H1 (cell line): ENCODE results near the gene VAPA. TPM values are rescaled to one million over a fixed set of nuclear protein-coding genes. Genes with fewer than 3 reads are reported as not detected.

Source experiments
- CTCF ChIA-PET: fragments of 300-600 bp; sonication (Branson Sonifier 250); formaldehyde crosslinking; loops from one replicate; lab custom pipeline; 2021; ENCODE audit not compliant: partially characterized antibody; lab: Charles Lee
- POLR2A ChIA-PET: fragments of 300-600 bp; sonication (Branson Sonifier 250); formaldehyde crosslinking; loops from one replicate; lab custom pipeline; 2021; ENCODE audit warnings: inconsistent platforms; ENCODE audit not compliant: partially characterized antibody; lab: Charles Lee
- DNase-seq, 2 experiments: peaks; one replicate each; pipeline versions ENCODE4 v3.0.0 to v3.0.0-alpha.2; 2010 to 2022; ENCODE audit warnings: low spot score in 2 of 2, low read depth in 1 of 2, mixed read lengths in 1 of 2
- FAIRE-seq: peaks from 2 replicates; lab custom pipeline; 2011; peaks lifted over from hg19 to GRCh38; lab: Jason Lieb, UNC
- H2AFZ ChIP-seq: 2 replicates; pipeline ENCODE4 v1.8.1; 2012; ENCODE audit warnings: low read length, inconsistent platforms
- H2AK5ac ChIP-seq: 2 replicates; pipeline ENCODE4 v1.6.1; 2013; ENCODE audit warnings: low read depth, low read length
- H2BK120ac ChIP-seq: replicated peaks from 2 replicates; pipeline ENCODE3; 2013; ENCODE audit warnings: low read depth, low read length, inconsistent platforms
- H2BK12ac ChIP-seq: 2 replicates; pipeline ENCODE4 v1.6.1; 2013; ENCODE audit warnings: low read depth, low read length
- H2BK15ac ChIP-seq: 2 replicates; pipeline ENCODE4 v1.6.1; 2013; ENCODE audit warnings: low read length
- H2BK20ac ChIP-seq: 2 replicates; pipeline ENCODE4 v1.6.1; 2013; ENCODE audit warnings: low read length
- H2BK5ac ChIP-seq: 2 replicates; pipeline ENCODE4 v1.6.1; 2013; ENCODE audit warnings: low read depth, low read length
- H3K14ac ChIP-seq: 2 replicates; pipeline ENCODE4 v1.6.1; 2013; ENCODE audit warnings: inconsistent platforms; ENCODE audit not compliant: insufficient read length
- H3K18ac ChIP-seq: 2 replicates; pipeline ENCODE4 v1.6.1; 2013; ENCODE audit warnings: low read length; ENCODE audit errors: extremely low read depth
- H3K23ac ChIP-seq: 2 replicates; pipeline ENCODE4 v1.6.1; 2013; ENCODE audit warnings: inconsistent platforms; ENCODE audit not compliant: insufficient read length
- H3K23me2 ChIP-seq: 2 replicates; pipeline ENCODE4 v1.6.1; 2013; ENCODE audit warnings: low read depth, low read length
- H3K27ac ChIP-seq: 2 replicates; pipeline ENCODE4 v1.6.1; 2011; ENCODE audit warnings: low read depth, low read length, inconsistent platforms
- H3K27me3 ChIP-seq, 4 experiments: replicated peaks in 1 of 4; 1 replicate in 1 of 4; 2 replicates in 3 of 4; pipeline versions ENCODE4 v1.6.1 to v1.8.1; 2011 to 2013; ENCODE audit warnings: low read length in 3 of 4, mild to moderate bottlenecking in 3 of 4, inconsistent platforms in 2 of 4, mixed read lengths in 2 of 4, moderate library complexity in 1 of 4; ENCODE audit not compliant: control insufficient read depth in 3 of 4, insufficient read depth in 3 of 4; ENCODE audit errors: extremely low read depth in 1 of 4
- H3K36me3 ChIP-seq, 4 experiments: 2 replicates each; pipeline versions ENCODE4 v1.6.1 to v1.8.1; 2011 to 2013; ENCODE audit warnings: mild to moderate bottlenecking in 4 of 4, low read length in 3 of 4, moderate library complexity in 2 of 4, control low read depth in 1 of 4, inconsistent platforms in 1 of 4; ENCODE audit not compliant: insufficient read depth in 4 of 4, control insufficient read depth in 2 of 4
- H3K4ac ChIP-seq: replicated peaks from 2 replicates; pipeline ENCODE3; 2013; ENCODE audit warnings: low read length, low read depth, mixed read lengths, inconsistent platforms; ENCODE audit not compliant: insufficient read length
- H3K4me1 ChIP-seq, 4 experiments: replicated peaks in 1 of 4; 1 replicate in 1 of 4; 2 replicates in 3 of 4; pipeline versions ENCODE4 v1.6.1 to v1.8.1; 2011 to 2013; ENCODE audit warnings: low read length in 3 of 4, inconsistent platforms in 2 of 4, mixed read lengths in 1 of 4; ENCODE audit not compliant: insufficient read depth in 4 of 4, control insufficient read depth in 3 of 4
- H3K4me2 ChIP-seq, 2 experiments: 2 replicates each; pipeline versions ENCODE4 v1.6.1 to v1.8.1; 2011 to 2013; ENCODE audit warnings: low read depth in 2 of 2, low read length in 2 of 2, control low read depth in 1 of 2, inconsistent platforms in 1 of 2, mild to moderate bottlenecking in 1 of 2; ENCODE audit not compliant: insufficient read depth in 1 of 2
- H3K4me3 ChIP-seq, 4 experiments: fragments of 200-600, 300-600 bp in 1 of 4; sonication (generic), shearing (Covaris generic), sonication (Bioruptor Twin) in 1 of 4; 2 replicates each; pipeline versions ENCODE4 v1.5.1 to v1.8.1; 2011 to 2016; ENCODE audit warnings: low read length in 4 of 4, low read depth in 3 of 4, control low read depth in 2 of 4, inconsistent platforms in 2 of 4, mild to moderate bottlenecking in 2 of 4, mixed read lengths in 1 of 4, moderate library complexity in 1 of 4; ENCODE audit not compliant: insufficient read depth in 2 of 4; ENCODE audit errors: extremely low read depth in 1 of 4
- H3K56ac ChIP-seq: replicated peaks from 2 replicates; pipeline ENCODE3; 2013; ENCODE audit warnings: low read depth, mild to moderate bottlenecking, mixed read lengths, low read length, inconsistent platforms; ENCODE audit not compliant: insufficient read length
- H3K79me1 ChIP-seq: 2 replicates; pipeline ENCODE4 v1.6.1; 2013; ENCODE audit warnings: low read depth, low read length, control low read depth
- H3K79me2 ChIP-seq, 2 experiments: 2 replicates each; pipeline versions ENCODE4 v1.6.1 to v1.8.1; 2012 to 2013; ENCODE audit warnings: low read length in 2 of 2, mild to moderate bottlenecking in 2 of 2, inconsistent platforms in 1 of 2; ENCODE audit not compliant: insufficient read depth in 2 of 2, control insufficient read depth in 1 of 2
- H3K9ac ChIP-seq, 4 experiments: replicated peaks in 1 of 4; 1 replicate in 1 of 4; 2 replicates in 3 of 4; pipeline versions ENCODE4 v1.6.1 to v1.8.1; 2011 to 2013; ENCODE audit warnings: low read depth in 3 of 4, low read length in 3 of 4, control low read depth in 2 of 4, mild to moderate bottlenecking in 2 of 4, moderate library complexity in 2 of 4, inconsistent platforms in 1 of 4; ENCODE audit errors: extremely low read depth in 1 of 4
- H3K9me3 ChIP-seq, 2 experiments: 2 replicates each; pipeline versions ENCODE4 v1.6.1 to v1.8.1; 2012 to 2013; ENCODE audit warnings: mild to moderate bottlenecking in 2 of 2, moderate library complexity in 2 of 2, control low read depth in 1 of 2, inconsistent platforms in 1 of 2, low read depth in 1 of 2, low read length in 1 of 2, mixed read lengths in 1 of 2; ENCODE audit not compliant: insufficient read depth in 2 of 2
- H4K20me1 ChIP-seq, 2 experiments: replicated peaks in 1 of 2; 2 replicates each; pipeline versions ENCODE3 to v1.8.1; 2011 to 2013; ENCODE audit warnings: inconsistent platforms in 2 of 2, low read length in 2 of 2, mild to moderate bottlenecking in 1 of 2; ENCODE audit not compliant: insufficient read depth in 2 of 2, control insufficient read depth in 1 of 2
- H4K5ac ChIP-seq: 2 replicates; pipeline ENCODE4 v1.6.1; 2013; ENCODE audit warnings: low read length, low read depth, mixed read lengths, inconsistent platforms; ENCODE audit not compliant: insufficient read length
- H4K8ac ChIP-seq: 2 replicates; pipeline ENCODE4 v1.8.0; 2013; ENCODE audit warnings: mild to moderate bottlenecking, moderate library complexity, low read length, inconsistent platforms; ENCODE audit not compliant: insufficient read depth; ENCODE audit errors: extremely low read depth
- H4K91ac ChIP-seq: replicated peaks from 2 replicates; pipeline ENCODE3; 2013; ENCODE audit warnings: low read length, mixed read lengths, inconsistent platforms; ENCODE audit not compliant: insufficient read length
- CHD2 ChIP-seq: IDR thresholded peaks from 2 replicates; pipeline ENCODE4 v1.6.1; 2012; ENCODE audit warnings: low read length, improper control_type of control experiment
- SIX5 ChIP-seq: IDR thresholded peaks from 2 replicates; pipeline ENCODE4 v1.6.1; 2011; ENCODE audit warnings: mild to moderate bottlenecking, low read depth, low read length
- TAF7 ChIP-seq: optimal IDR thresholded peaks from 2 replicates; pipeline ENCODE3; 2011; ENCODE audit warnings: low read depth, mild to moderate bottlenecking, inconsistent platforms, low read length, moderate library complexity, borderline replicate concordance
- WGBS, 2 experiments: shearing (Covaris generic) in 1 of 2; methylation state at CpG; one replicate each; pipeline versions ENCODE4 v1.1.6 to v1.1.7; 2013 to 2015; ENCODE audit warnings: low lambda C conversion rate in 2 of 2, mixed read lengths in 2 of 2, inconsistent platforms in 1 of 2, low coverage in 1 of 2, missing lambda C conversion rate in 1 of 2; ENCODE audit not compliant: insufficient replicate concordance in 2 of 2, insufficient coverage in 1 of 2, insufficient read length in 1 of 2; ENCODE audit errors: extremely low coverage in 1 of 2, missing lambda C conversion rate in 1 of 2; 5-methylcytosine and 5-hydroxymethylcytosine counted together
- polyA plus RNA-seq, 7 experiments: library from polyadenylated mRNA; depleted of rRNA in 3 of 7; stranded (reverse) in 5 of 7; unstranded in 2 of 7; fragments of >200 nt in 5 of 7; fragments of 200-250 nt in 2 of 7; gene quantifications; 1 replicate in 5 of 7; 2 replicates in 1 of 7; 4 replicates in 1 of 7; pipeline versions ENCODE4 v1.2.1 to v1.2.3, GENCODE V29; 2011 to 2013; ENCODE audit warnings: missing spikeins in 2 of 7, mixed read lengths in 2 of 7
- total RNA-seq: library from RNA; stranded (reverse); fragmentation: NEBNext Ultra II Directional; extraction: Animal tissue kit (Norgen Biotek cat#: 25700); gene quantifications from 2 replicates; pipeline ENCODE4 v1.2.1, GENCODE V29; 2021

VAPA gene
- total and polyA plus RNA-seq, 2 of the 8 experiments (the other 6 are each of a cell fraction or from before 2014, with no cell fraction given), result 79.7 to 130 TPM

- Histone ChIP-seq H4K20me1 (no peaks in the 10 kb centered on the region), H3K9ac (no peak overlapping the region), H2BK12ac (no peak overlapping the region), H2BK15ac (no peak overlapping the region), H3K4ac (no peak overlapping the region), H3K79me2 (no peaks in the 10 kb centered on the region), H2BK120ac (no peak overlapping the region), H3K23ac (no peak overlapping the region), H3K4me3 (no peak overlapping the region), H2AFZ (no peak overlapping the region), H3K27ac (no peak overlapping the region), H3K36me3 (no peaks in the 10 kb centered on the region), H3K9me3 (no peaks in the 10 kb centered on the region), H3K79me1 (no peaks in the 10 kb centered on the region), H2BK20ac (no peak overlapping the region), H3K23me2 (no peaks in the 10 kb centered on the region), H4K91ac (no peak overlapping the region), H3K4me1 (no peaks in the 10 kb centered on the region), H3K56ac (no peak overlapping the region), H2AK5ac (no peak overlapping the region), H3K18ac (no peak overlapping the region), H4K5ac (no peak overlapping the region), H2BK5ac (no peak overlapping the region), H3K14ac (no peak overlapping the region), H3K27me3 (no peaks in the 10 kb centered on the region), H3K4me2 (no peak overlapping the region), H4K8ac (no peak overlapping the region)
- FAIRE-seq (no peak), DNase-seq (no peak)
- no peak for TF ChIP-seq SIX5
- no peak for TF ChIP-seq TAF7
- no peak for TF ChIP-seq CHD2
- 87% methylated on average over 3 of the region's 3 CpGs; no CpG with 5 or more reads in 1 of the 2 experiments for WGBS, 2 experiments
- CTCF ChIA-PET, result no interaction called here
- POLR2A ChIA-PET, result no interaction called here
These were observed 7.3 kb upstream of the VAPA start for GRCh38 chr18:9906481-9906880.
